Esophagus squamous epithelium (tissue), 4 donors: ENCODE results near the gene DUSP7.

Experiments
- POLR2A ChIP-seq, 4 donors: fragments of 450-650 bp; IDR thresholded peaks; one replicate each; pipeline ENCODE4 v1.6.1; 2017; ENCODE audit warnings: antibody characterized with exemption in 4 of 4, mild to moderate bottlenecking in 4 of 4, moderate library complexity in 3 of 4
- TF ChIP-seq, protein P1 (sequence below), 6 experiments: fragments of 450-650 bp in 4 of 6; fragments of 200-600 bp in 2 of 6; sonication (generic) in 2 of 6; IDR thresholded peaks; one replicate each; pipeline ENCODE4 v1.5.1; 2016 to 2019; ENCODE audit warnings: antibody characterized with exemption in 6 of 6, mild to moderate bottlenecking in 4 of 6, moderate library complexity in 4 of 6

DNA sequence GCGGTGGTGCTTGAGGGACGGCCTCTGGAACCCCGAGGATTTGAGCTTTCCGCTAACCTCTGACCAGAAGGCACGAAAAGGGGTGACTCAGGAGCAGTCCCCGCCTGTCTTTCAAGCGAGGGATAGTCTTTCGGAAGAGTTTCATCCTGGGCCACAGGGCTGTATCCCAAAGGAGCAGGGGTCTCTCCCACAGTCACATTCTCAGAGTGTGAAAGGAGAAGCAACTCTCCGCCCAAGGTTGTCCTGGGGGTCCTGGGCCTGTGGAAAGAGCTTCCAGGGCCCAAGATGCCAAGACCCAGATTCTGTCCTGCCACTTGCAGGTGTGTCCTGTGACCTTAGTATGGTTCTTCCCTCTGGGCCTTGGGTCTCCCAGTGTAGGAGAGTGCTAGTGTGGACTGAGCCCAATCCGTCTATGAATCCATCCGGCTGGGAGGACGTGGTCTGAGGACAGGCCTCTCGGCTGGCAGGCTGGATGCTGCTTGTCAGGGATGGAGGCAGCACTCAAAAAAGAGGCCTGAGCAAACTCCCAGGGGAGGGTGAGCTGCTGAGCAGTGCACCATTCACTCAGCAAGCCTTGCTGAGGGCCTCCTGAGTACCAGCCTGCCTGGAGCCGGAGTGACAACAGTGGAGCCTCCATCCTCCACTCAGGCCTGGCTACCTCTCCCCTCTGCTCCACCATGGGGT is 1.6 kb upstream of the DUSP7 start:
- TF ChIP-seq, protein P1, sequence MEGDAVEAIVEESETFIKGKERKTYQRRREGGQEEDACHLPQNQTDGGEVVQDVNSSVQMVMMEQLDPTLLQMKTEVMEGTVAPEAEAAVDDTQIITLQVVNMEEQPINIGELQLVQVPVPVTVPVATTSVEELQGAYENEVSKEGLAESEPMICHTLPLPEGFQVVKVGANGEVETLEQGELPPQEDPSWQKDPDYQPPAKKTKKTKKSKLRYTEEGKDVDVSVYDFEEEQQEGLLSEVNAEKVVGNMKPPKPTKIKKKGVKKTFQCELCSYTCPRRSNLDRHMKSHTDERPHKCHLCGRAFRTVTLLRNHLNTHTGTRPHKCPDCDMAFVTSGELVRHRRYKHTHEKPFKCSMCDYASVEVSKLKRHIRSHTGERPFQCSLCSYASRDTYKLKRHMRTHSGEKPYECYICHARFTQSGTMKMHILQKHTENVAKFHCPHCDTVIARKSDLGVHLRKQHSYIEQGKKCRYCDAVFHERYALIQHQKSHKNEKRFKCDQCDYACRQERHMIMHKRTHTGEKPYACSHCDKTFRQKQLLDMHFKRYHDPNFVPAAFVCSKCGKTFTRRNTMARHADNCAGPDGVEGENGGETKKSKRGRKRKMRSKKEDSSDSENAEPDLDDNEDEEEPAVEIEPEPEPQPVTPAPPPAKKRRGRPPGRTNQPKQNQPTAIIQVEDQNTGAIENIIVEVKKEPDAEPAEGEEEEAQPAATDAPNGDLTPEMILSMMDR (IDR thresholded peaks at IDR 0.05): no peak
- no peak for TF ChIP-seq POLR2A (IDR thresholded peaks at IDR 0.05)
